HepG2 (cell line): ENCODE measurements around the gene SKIDA1. TPM values are rescaled to one million over a fixed set of nuclear protein-coding genes. Genes with fewer than 3 reads are reported as not detected.

Experiments
- HDAC2 ChIP-seq: sonication (generic); formaldehyde crosslinking; IDR thresholded peaks from 2 replicates; pipeline ENCODE4 v1.4.0; 2020; ENCODE audit warnings: missing genetic modification reagents
- HDAC6 ChIP-seq: fragments of 200-600 bp; sonication (generic); IDR thresholded peaks from 2 replicates; pipeline ENCODE4 v1.7.0; 2017; ENCODE audit warnings: mild to moderate bottlenecking, antibody characterized with exemption, low read length, low read depth
- KDM5A ChIP-seq: fragments of 200-600 bp; sonication (generic); IDR thresholded peaks from 2 replicates; pipeline ENCODE4 v1.7.0; 2018; ENCODE audit warnings: antibody characterized with exemption, mild to moderate bottlenecking, low read length, borderline replicate concordance
- LCORL ChIP-seq, 2 experiments: fragments of 450-650 bp in 1 of 2; sonication (generic) in 1 of 2; formaldehyde crosslinking in 1 of 2; IDR thresholded peaks; 2 replicates each; pipeline versions ENCODE4 v1.5.0 to v1.6.1; 2017 to 2020; ENCODE audit warnings: antibody characterized with exemption in 1 of 2, missing genetic modification reagents in 1 of 2
- NFE2L1 ChIP-seq: sonication (generic); formaldehyde crosslinking; IDR thresholded peaks from 2 replicates; pipeline ENCODE4 v1.4.0; 2020; ENCODE audit warnings: missing genetic modification reagents, mild to moderate bottlenecking, borderline replicate concordance
- POLR2G ChIP-seq: fragments of 200-400 bp; formaldehyde crosslinking; IDR thresholded peaks from 2 replicates; pipeline ENCODE4 v1.6.1; 2018; ENCODE audit warnings: mild to moderate bottlenecking, low read depth, low read length, moderate library complexity
- PPARG ChIP-seq: conservative IDR thresholded peaks from 2 replicates; pipeline ENCODE4 v1.6.1; 2016; ENCODE audit warnings: missing biosample characterization, missing genetic modification reagents
- RFX1 ChIP-seq: fragments of 450-650 bp; IDR thresholded peaks from 2 replicates; pipeline ENCODE4 v1.6.1; 2017
- TAF1 ChIP-seq: sonication (generic); formaldehyde crosslinking; IDR thresholded peaks from 2 replicates; pipeline ENCODE4 v1.4.0; 2020; ENCODE audit warnings: missing genetic modification reagents
- U2AF1 ChIP-seq: fragments of 200-400 bp; formaldehyde crosslinking; optimal IDR thresholded peaks from 2 replicates; pipeline ENCODE3; 2017; ENCODE audit warnings: mild to moderate bottlenecking, low read depth, low read length
- ZBTB7A ChIP-seq: sonication (generic); formaldehyde crosslinking; IDR thresholded peaks from 2 replicates; pipeline ENCODE4 v1.8.0; 2022; ENCODE audit warnings: mild to moderate bottlenecking, missing genetic modification reagents
- ZNF224 ChIP-seq: sonication (generic); formaldehyde crosslinking; IDR thresholded peaks from 2 replicates; pipeline ENCODE4 v1.5.0; 2020; ENCODE audit warnings: mild to moderate bottlenecking, missing genetic modification reagents
- ZNF251 ChIP-seq: sonication (generic); formaldehyde crosslinking; IDR thresholded peaks from 2 replicates; pipeline ENCODE4 v1.9.0; 2021; ENCODE audit warnings: mild to moderate bottlenecking, missing genetic modification reagents
- ZNF44 ChIP-seq: sonication (generic); formaldehyde crosslinking; IDR thresholded peaks from 2 replicates; pipeline ENCODE4 v1.5.1; 2020; ENCODE audit warnings: mild to moderate bottlenecking, missing genetic modification reagents
- ZNF777 ChIP-seq: sonication (generic); formaldehyde crosslinking; IDR thresholded peaks from 2 replicates; pipeline ENCODE4 v1.4.0; 2020; ENCODE audit warnings: missing genetic modification reagents
- ZNF780A ChIP-seq: sonication (generic); formaldehyde crosslinking; IDR thresholded peaks from 2 replicates; pipeline ENCODE4 v1.8.0; 2022; ENCODE audit warnings: mild to moderate bottlenecking, missing genetic modification reagents, moderate library complexity
- polyA plus RNA-seq, 8 experiments: library from polyadenylated mRNA; depleted of rRNA in 3 of 8; stranded (reverse) in 7 of 8; unstranded in 1 of 8; fragments of >200 nt; fragmentation: Illumina TruSeq in 4 of 8; extraction: Trizol in 4 of 8; gene quantifications; 2 replicates each; pipeline versions ENCODE4 v1.2.1 to v1.2.3, GENCODE V29; 2011 to 2016; ENCODE audit warnings: low read depth in 4 of 8, missing spikeins in 1 of 8, mixed read lengths in 1 of 8; ENCODE audit not compliant: insufficient read depth in 1 of 8
- total RNA-seq, 5 experiments: library from RNA; depleted of rRNA; stranded (reverse); fragments of >200 nt; fragmentation: Illumina TruSeq; extraction: Trizol; gene quantifications; 2 replicates each; pipeline ENCODE4 v1.2.3, GENCODE V29; 2016; ENCODE audit warnings: low read depth in 1 of 5
- TF ChIP-seq, protein P1 (sequence below): sonication (generic); formaldehyde crosslinking; IDR thresholded peaks from 2 replicates; pipeline ENCODE4 v1.8.0; 2022; ENCODE audit warnings: missing genetic modification reagents, low read depth, mild to moderate bottlenecking, borderline replicate concordance
- TF ChIP-seq, protein P2 (sequence below): sonication (generic); formaldehyde crosslinking; IDR thresholded peaks from 2 replicates; pipeline ENCODE4 v1.4.0; 2020; ENCODE audit warnings: missing genetic modification reagents
- TF ChIP-seq, protein P3 (sequence below): sonication (generic); formaldehyde crosslinking; IDR thresholded peaks from 2 replicates; pipeline ENCODE4 v1.4.0; 2020; ENCODE audit warnings: missing genetic modification reagents
- TF ChIP-seq, protein P4 (sequence below): sonication (generic); formaldehyde crosslinking; IDR thresholded peaks from 2 replicates; pipeline ENCODE4 v1.4.0; 2020; ENCODE audit warnings: missing genetic modification reagents, mild to moderate bottlenecking, borderline replicate concordance
- TF ChIP-seq, protein P5 (sequence below): sonication (generic); formaldehyde crosslinking; IDR thresholded peaks from 2 replicates; pipeline ENCODE4 v1.8.0; 2022; ENCODE audit warnings: mild to moderate bottlenecking, missing genetic modification reagents; ENCODE audit not compliant: insufficient replicate concordance

The SKIDA1 gene
- total and polyA plus RNA-seq, 2 of the 13 experiments (the other 11 are each of a cell fraction or from before 2014, with no cell fraction given) = 0.73 to 1.5 TPM

DNA sequence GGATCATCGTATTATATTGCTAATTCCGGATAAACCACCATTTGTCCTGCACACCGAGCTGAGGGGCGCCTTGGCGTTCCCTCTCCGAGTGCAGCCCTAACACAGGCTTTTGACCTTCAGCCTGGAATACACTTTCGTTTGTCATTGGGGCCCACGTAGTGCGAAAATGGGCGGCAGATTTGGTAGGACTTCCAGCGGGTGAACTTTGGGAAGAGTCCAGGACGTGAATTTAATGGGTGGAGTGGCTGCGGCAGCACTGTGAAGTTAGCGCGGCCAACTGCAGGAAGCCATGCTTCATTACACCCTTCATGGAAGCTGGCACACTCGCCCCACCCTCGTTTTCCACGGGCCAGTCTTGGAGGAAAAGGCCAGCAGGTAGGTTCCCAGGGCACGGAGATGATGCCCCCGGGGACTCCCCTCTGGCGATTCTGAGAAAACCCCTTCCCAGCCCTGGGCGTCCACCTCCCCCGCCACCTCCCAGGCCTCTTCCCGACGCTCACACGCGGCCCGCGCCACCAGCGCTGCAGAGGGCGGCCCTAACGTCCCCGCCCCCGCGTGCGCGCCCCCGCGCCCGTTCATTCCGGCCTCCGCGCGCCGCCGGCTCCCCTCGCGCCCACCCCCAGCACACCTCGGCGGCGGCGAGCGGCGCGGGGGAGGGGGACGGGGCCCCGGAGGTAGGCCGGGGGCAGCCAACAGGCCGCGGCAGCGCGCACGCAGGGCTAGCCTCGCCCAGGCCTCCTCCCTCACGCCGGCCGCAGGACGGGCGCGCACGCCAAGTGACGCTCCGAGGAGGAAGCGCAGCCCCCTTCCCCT is 8.2 kb upstream of the SKIDA1 start, which contains the start of gene MLLT10 (continued):
- no peak for TF ChIP-seq HDAC6
- TF ChIP-seq LCORL (IDR thresholded peaks at IDR 0.05) = no peak
- TF ChIP-seq LCORL (CRISPR knock-in tag; IDR thresholded peaks at IDR 0.05) = peak; percentile 85
- 0 out of 2 replicates have a peak, but pooled peaks have one; percentile 92 for TF ChIP-seq ZNF224 (CRISPR knock-in tag)
- 0 out of 2 replicates have a peak, but pooled peaks have one; percentile 36 for TF ChIP-seq ZNF44
- TF ChIP-seq, protein P1, sequence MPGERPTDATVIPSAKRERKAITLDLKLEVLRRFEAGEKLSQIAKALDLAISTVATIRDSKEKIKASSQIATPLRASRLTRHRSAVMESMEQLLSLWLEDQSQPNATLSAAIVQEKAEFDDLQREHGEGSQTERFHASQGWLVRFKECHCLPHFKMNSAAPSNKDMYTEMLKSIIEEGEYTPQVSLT (CRISPR knock-in tag) = peak; percentile 46; the same call in 1 of the 2 replicates
- no peak for TF ChIP-seq NFE2L1 (CRISPR knock-in tag)
- peak; percentile 65; the same call in 1 of the 2 replicates for TF ChIP-seq KDM5A
- TF ChIP-seq, protein P2, sequence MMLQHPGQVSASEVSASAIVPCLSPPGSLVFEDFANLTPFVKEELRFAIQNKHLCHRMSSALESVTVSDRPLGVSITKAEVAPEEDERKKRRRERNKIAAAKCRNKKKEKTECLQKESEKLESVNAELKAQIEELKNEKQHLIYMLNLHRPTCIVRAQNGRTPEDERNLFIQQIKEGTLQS (CRISPR knock-in tag) = no peak
- TF ChIP-seq, protein P3, sequence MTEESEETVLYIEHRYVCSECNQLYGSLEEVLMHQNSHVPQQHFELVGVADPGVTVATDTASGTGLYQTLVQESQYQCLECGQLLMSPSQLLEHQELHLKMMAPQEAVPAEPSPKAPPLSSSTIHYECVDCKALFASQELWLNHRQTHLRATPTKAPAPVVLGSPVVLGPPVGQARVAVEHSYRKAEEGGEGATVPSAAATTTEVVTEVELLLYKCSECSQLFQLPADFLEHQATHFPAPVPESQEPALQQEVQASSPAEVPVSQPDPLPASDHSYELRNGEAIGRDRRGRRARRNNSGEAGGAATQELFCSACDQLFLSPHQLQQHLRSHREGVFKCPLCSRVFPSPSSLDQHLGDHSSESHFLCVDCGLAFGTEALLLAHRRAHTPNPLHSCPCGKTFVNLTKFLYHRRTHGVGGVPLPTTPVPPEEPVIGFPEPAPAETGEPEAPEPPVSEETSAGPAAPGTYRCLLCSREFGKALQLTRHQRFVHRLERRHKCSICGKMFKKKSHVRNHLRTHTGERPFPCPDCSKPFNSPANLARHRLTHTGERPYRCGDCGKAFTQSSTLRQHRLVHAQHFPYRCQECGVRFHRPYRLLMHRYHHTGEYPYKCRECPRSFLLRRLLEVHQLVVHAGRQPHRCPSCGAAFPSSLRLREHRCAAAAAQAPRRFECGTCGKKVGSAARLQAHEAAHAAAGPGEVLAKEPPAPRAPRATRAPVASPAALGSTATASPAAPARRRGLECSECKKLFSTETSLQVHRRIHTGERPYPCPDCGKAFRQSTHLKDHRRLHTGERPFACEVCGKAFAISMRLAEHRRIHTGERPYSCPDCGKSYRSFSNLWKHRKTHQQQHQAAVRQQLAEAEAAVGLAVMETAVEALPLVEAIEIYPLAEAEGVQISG (CRISPR knock-in tag) = peak; percentile 82
- peak; percentile 93 for TF ChIP-seq PPARG (CRISPR knock-in tag)
- 0 out of 2 replicates have a peak, but pooled peaks have one; percentile 83 for TF ChIP-seq ZNF251 (CRISPR knock-in tag)
- TF ChIP-seq U2AF1 = peak; percentile 55
- TF ChIP-seq POLR2G = peak; percentile 92
- peak; percentile 10; the same call in 1 of the 2 replicates for TF ChIP-seq ZBTB7A (CRISPR knock-in tag)
- TF ChIP-seq ZNF780A (CRISPR knock-in tag) = no peak
- TF ChIP-seq, protein P4, sequence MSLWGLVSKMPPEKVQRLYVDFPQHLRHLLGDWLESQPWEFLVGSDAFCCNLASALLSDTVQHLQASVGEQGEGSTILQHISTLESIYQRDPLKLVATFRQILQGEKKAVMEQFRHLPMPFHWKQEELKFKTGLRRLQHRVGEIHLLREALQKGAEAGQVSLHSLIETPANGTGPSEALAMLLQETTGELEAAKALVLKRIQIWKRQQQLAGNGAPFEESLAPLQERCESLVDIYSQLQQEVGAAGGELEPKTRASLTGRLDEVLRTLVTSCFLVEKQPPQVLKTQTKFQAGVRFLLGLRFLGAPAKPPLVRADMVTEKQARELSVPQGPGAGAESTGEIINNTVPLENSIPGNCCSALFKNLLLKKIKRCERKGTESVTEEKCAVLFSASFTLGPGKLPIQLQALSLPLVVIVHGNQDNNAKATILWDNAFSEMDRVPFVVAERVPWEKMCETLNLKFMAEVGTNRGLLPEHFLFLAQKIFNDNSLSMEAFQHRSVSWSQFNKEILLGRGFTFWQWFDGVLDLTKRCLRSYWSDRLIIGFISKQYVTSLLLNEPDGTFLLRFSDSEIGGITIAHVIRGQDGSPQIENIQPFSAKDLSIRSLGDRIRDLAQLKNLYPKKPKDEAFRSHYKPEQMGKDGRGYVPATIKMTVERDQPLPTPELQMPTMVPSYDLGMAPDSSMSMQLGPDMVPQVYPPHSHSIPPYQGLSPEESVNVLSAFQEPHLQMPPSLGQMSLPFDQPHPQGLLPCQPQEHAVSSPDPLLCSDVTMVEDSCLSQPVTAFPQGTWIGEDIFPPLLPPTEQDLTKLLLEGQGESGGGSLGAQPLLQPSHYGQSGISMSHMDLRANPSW (CRISPR knock-in tag) = peak; percentile 91; the same call in 1 of the 2 replicates
- TF ChIP-seq, protein P5, sequence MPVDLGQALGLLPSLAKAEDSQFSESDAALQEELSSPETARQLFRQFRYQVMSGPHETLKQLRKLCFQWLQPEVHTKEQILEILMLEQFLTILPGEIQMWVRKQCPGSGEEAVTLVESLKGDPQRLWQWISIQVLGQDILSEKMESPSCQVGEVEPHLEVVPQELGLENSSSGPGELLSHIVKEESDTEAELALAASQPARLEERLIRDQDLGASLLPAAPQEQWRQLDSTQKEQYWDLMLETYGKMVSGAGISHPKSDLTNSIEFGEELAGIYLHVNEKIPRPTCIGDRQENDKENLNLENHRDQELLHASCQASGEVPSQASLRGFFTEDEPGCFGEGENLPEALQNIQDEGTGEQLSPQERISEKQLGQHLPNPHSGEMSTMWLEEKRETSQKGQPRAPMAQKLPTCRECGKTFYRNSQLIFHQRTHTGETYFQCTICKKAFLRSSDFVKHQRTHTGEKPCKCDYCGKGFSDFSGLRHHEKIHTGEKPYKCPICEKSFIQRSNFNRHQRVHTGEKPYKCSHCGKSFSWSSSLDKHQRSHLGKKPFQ (CRISPR knock-in tag) = peak; percentile 78
- TF ChIP-seq RFX1 = no peak
- peak; percentile 93 for TF ChIP-seq TAF1
- peak; percentile 64; the same call in 1 of the 2 replicates for TF ChIP-seq HDAC2 (CRISPR knock-in tag)
- TF ChIP-seq ZNF777 (CRISPR knock-in tag) = peak; percentile 66
